ENCODE data around the gene GATAD2B.

GATAD2B gene

GRCh38 chr1:153945795-153946621, 23.2 kb upstream of the GATAD2B start:
- Histone ChIP-seq H3K9me3 (ENCODE audit: low read length) (no peaks in the 10 kb centered on the region), H3K4me2 (ENCODE audit: low read length) (peak overlapping the region; percentile 86), H3K9me2 (ENCODE audit: low read depth, low read length) (no peaks in the 10 kb centered on the region), H4K20me1 (ENCODE audit: insufficient read depth, low read length) (no peaks in the 10 kb centered on the region), H3K9ac (ENCODE audit: low read length) (peak overlapping the region; percentile 96), H3K79me2 (ENCODE audit: insufficient read depth, low read length) (peaks cover 7% of the 10 kb centered on the region; the same call in 1 of the 2 replicates), H3F3A (ENCODE audit: insufficient read depth, low read length) (peaks cover 4% of the 10 kb centered on the region; the same call in 1 of the 2 replicates), H3K4me3 (ENCODE audit: low read depth, low read length, poor library complexity, severe bottlenecking) (peak overlapping the region; percentile 82), H3K4me1 (ENCODE audit: insufficient read depth, low read length, severe bottlenecking) (peaks cover 18% of the 10 kb centered on the region), H3K27me3 (ENCODE audit: insufficient read depth, low read length) (no peaks in the 10 kb centered on the region), H3K36me3 (ENCODE audit: insufficient read depth, low read length) (peaks cover 56% of the 10 kb centered on the region), H3K27ac (ENCODE audit: low read depth, low read length, poor library complexity, severe bottlenecking) (peak overlapping the region; percentile 89), H2AFZ (ENCODE audit: low read length) (no peak overlapping the region)
- TF ChIP-seq, protein P1, sequence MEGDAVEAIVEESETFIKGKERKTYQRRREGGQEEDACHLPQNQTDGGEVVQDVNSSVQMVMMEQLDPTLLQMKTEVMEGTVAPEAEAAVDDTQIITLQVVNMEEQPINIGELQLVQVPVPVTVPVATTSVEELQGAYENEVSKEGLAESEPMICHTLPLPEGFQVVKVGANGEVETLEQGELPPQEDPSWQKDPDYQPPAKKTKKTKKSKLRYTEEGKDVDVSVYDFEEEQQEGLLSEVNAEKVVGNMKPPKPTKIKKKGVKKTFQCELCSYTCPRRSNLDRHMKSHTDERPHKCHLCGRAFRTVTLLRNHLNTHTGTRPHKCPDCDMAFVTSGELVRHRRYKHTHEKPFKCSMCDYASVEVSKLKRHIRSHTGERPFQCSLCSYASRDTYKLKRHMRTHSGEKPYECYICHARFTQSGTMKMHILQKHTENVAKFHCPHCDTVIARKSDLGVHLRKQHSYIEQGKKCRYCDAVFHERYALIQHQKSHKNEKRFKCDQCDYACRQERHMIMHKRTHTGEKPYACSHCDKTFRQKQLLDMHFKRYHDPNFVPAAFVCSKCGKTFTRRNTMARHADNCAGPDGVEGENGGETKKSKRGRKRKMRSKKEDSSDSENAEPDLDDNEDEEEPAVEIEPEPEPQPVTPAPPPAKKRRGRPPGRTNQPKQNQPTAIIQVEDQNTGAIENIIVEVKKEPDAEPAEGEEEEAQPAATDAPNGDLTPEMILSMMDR (IDR thresholded peaks at IDR 0.05; ENCODE audit: low read length): no peak
- no peak for TF ChIP-seq EZH2 (IDR thresholded peaks at IDR 0.05; ENCODE audit: borderline replicate concordance, low read length)

DNA sequence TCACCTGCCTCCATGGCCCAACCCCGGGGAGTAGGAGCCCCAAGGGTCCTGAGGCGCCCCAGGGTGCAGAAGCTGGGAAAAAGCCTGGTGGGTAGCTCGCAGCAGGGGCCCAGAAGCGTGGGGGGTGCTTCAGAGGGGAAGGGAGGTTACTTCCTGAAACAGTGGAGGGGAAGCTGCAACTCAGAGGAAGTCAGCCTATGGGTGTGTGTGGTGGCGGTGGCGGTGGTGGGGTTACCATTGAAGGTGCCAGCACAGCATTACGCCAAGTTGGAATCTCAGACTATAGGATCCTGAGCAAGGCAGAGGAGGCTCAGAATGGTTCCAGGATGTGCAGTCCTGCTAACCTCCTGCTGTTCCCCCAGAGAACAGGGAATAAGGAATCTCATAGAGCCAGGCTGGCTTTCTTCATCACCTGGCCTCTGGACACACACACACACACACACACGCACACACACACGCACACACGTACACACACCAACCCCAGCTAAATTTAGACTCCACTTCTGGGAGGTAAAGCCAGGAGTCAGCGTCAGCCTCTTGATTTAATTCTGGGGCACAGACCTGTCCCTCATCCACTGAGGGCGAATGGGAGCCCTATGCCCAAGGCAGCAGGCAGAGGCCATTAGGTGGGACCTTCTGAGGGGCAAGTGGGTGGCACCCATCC, 22.5 kb upstream of the GATAD2B start:
- Histone ChIP-seq H3K4me2 (ENCODE audit: low read length) (peak overlapping the region; percentile 86), H3K27ac (ENCODE audit: low read depth, low read length, poor library complexity, severe bottlenecking) (peak overlapping the region; percentile 89), H3F3A (ENCODE audit: insufficient read depth, low read length) (peaks cover 4% of the 10 kb centered on the region; the same call in 1 of the 2 replicates), H3K9me2 (ENCODE audit: low read depth, low read length) (no peaks in the 10 kb centered on the region), H3K9ac (ENCODE audit: low read length) (peak overlapping the region; percentile 96), H3K4me3 (ENCODE audit: low read depth, low read length, poor library complexity, severe bottlenecking) (peak overlapping the region; percentile 82), H3K36me3 (ENCODE audit: insufficient read depth, low read length) (peaks cover 56% of the 10 kb centered on the region), H3K79me2 (ENCODE audit: insufficient read depth, low read length) (peaks cover 7% of the 10 kb centered on the region; the same call in 1 of the 2 replicates), H3K27me3 (ENCODE audit: insufficient read depth, low read length) (no peaks in the 10 kb centered on the region), H2AFZ (ENCODE audit: low read length) (no peak overlapping the region), H3K4me1 (ENCODE audit: insufficient read depth, low read length, severe bottlenecking) (peaks cover 18% of the 10 kb centered on the region), H3K9me3 (ENCODE audit: low read length) (no peaks in the 10 kb centered on the region), H4K20me1 (ENCODE audit: insufficient read depth, low read length) (no peaks in the 10 kb centered on the region)
- TF ChIP-seq, protein P1 (IDR thresholded peaks at IDR 0.05; ENCODE audit: low read length): no peak

- H3K4me2 ChIP-seq (ENCODE audit: low read length): peak overlapping the region; percentile 86
- peak overlapping the region; percentile 82 for H3K4me3 ChIP-seq (ENCODE audit: low read depth, low read length, poor library complexity, severe bottlenecking)
- peaks cover 56% of the 10 kb centered on the region for H3K36me3 ChIP-seq (ENCODE audit: insufficient read depth, low read length)
- no peak overlapping the region for H2AFZ ChIP-seq (ENCODE audit: low read length)
- H3K9ac ChIP-seq (ENCODE audit: low read length): peak overlapping the region; percentile 96
- TF ChIP-seq, protein P1 (IDR thresholded peaks at IDR 0.05; ENCODE audit: low read length): no peak
- TF ChIP-seq EZH2 (IDR thresholded peaks at IDR 0.05; ENCODE audit: borderline replicate concordance, low read length): no peak
- no peaks in the 10 kb centered on the region for H3K9me2 ChIP-seq (ENCODE audit: low read depth, low read length)
- peaks cover 7% of the 10 kb centered on the region; the same call in 1 of the 2 replicates for H3K79me2 ChIP-seq (ENCODE audit: insufficient read depth, low read length)
- H3F3A ChIP-seq (ENCODE audit: insufficient read depth, low read length): peaks cover 4% of the 10 kb centered on the region; the same call in 1 of the 2 replicates
- no peaks in the 10 kb centered on the region for H4K20me1 ChIP-seq (ENCODE audit: insufficient read depth, low read length)
- no peaks in the 10 kb centered on the region for H3K9me3 ChIP-seq (ENCODE audit: low read length)
- peaks cover 18% of the 10 kb centered on the region for H3K4me1 ChIP-seq (ENCODE audit: insufficient read depth, low read length, severe bottlenecking)
- no peaks in the 10 kb centered on the region for H3K27me3 ChIP-seq (ENCODE audit: insufficient read depth, low read length)
- peak overlapping the region; percentile 89 for H3K27ac ChIP-seq (ENCODE audit: low read depth, low read length, poor library complexity, severe bottlenecking)
Measured at GRCh38 chr1:153944827-153945117, 22.0 kb upstream of the GATAD2B start.

Data from OCI-LY1 (cell line).